DMS53 treated with DMSO at 0.1 percent for 48 hours (cell line): Measurements from ENCODE around the gene RNF208.
A peak's percentile ranks its signal among the peaks of the same experiment; 100 is the strongest.

ENCODE experiments used
- DNase-seq: peaks from one replicate; lab custom pipeline; 2025; ENCODE audit not compliant: unreplicated experiment; lab: John Stamatoyannopoulos, UW

The RNF208 gene

DNA sequence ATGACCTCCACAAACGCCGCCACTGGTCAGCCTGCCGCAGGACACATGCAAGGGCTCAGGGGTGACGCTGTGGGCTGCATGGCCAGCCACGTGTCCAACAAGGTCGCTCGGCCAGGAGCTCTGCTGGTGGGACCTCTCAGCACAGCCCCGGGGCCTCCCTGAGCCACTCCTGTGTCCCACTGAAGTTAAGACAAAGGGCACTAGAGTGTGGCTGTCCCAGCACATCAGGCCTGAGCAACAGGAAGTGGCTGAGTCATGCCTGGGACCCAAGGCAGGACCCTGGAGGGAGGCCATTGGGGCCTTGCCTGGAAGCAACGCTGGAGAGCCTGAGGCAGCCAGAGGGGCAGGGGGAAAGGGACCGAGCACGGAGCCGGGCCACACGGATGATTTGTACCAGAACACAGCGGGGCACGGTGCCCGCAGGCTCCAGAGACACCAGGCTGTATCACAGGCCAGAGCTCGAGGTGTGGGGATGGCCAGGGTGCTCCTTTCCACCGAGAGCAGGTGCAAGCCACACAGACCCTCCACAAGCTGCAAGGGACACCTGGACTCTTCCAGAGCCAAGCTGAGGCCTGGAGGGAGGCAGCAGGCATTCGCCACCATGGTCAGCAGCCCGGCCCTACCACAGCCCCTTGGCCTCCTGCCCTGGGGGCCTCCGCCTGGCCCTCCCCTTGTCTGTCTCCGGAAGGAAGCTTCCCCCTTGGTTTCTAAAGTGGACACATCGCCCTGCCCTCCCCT lies 43.7 kb downstream of the RNF208 start:
- no peak for DNase-seq

- peak; percentile 87 for DNase-seq
Observed at GRCh38 chr9:137176302-137177182, 45.5 kb downstream of the RNF208 start.

DNA sequence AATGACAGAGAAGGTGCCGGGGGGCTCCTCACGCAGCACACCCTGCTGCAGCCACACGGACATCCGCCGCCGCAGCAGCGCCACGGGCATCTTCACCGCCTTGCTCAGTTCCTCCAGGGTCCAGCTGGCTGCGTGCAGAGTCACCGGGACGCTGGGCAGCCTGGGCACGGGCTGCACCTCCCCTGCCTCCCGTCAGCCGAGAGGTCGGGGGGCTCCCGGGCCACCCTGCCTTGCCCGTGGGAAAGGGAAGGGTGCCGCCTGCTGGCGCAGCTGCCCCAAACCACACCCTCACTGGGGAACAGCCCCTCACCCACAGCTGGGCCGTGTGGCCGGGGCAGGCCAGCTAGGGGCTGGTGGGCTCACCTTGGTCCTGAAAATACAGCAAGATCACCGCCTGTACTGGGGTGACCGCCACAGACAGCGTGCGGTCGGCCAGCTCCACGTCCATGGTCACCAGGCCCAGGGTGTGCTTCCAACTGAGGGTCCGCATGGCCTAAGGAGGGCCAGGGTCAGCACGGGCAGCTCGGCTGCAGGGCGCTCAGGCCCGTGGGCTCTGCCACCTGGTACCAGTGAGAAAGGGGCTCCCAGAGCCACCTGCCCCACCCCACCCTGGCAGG lies 46.6 kb downstream of the RNF208 start:
- no peak for DNase-seq

- no peak for DNase-seq
Observed at GRCh38 chr9:137174722-137175293, 47.2 kb downstream of the RNF208 start.

GRCh38 chr9:137173796-137174664 lies 48.0 kb downstream of the RNF208 start:
- no peak for DNase-seq

DNA sequence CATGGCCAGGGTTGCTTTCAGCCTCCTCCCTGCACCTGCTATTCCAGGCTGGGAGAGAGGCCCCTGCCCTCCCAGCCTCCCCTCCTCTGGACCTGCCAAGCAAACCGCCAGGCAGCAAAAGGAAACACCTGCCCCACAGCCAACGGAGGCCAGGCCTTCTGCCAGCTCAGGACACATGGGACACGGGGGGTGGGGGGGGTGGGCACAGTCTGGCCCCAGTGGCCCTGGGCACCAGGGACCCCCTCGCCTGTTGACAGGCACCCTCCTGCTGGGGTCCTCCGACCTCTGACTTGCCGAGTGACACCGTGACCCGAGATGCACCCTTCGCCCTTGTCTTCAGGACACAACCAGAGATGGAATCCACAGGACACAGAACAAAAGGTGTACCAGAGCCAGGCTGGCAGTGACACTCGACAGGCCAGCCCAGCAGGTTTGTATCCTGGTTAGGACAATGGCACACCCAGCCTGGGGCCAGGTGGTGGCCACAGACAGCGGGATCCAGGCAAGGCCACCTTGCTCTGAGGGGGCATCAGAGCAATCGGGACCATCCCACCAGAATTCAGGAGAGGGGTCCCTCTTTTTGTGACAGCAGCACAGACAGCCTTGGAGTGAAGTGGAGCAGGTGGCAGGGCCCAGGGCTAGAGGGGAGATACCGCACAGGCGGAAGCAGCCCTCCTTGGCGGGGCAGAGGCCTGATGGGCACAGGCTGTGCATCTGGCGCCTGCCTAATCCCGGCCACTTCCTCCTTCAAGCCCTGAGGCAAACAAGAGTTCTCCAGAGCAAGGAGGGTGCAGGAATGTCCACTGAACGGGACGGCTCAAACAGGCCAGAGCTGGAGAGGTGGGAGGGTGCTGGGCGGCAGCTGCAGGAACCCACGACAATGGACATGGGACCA lies 48.9 kb downstream of the RNF208 start:
- peak; percentile 52 for DNase-seq

GRCh38 chr9:137171149-137171900 lies 50.7 kb downstream of the RNF208 start:
- no peak for DNase-seq

DNA sequence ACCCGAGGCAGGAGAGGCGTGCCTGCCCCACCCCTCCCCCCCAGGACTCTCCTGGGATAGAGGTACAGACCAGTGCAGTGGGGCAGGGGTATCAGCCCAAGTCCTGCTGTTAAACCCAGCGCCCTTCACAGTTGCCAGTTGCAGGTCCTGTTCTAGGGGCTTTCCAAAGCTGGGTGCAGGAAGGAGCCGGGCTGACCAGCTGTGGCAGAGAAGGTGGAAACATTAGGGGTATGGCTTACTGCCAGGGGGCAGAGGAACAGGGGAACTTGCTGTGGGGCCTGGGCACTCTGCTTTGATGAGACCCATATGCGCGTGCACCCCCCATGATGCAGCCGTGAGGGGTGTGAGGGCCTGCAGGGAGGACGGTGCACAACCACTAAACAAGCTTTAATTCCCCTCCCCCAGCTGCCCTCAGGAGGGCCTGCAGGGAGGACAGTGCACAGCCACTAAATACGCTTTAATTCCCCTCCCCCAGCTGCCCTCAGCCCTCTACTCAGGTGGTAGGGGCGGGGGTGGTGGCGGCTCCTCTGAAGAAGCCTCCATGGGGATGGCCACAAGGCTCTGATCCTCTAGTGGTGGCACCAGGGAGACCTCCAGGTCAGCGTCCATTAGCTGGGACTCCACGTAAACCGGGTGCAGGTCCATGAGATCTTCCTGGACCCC lies 51.4 kb downstream of the RNF208 start:
- DNase-seq = no peak
